ENCODE data around the gene SPTY2D1.
"Not testable (repeated sequence)": the region's sequence is repeated elsewhere in the genome, so short reads cannot be mapped to it uniquely, and the experiment has no call there.

The SPTY2D1 gene, protein sequence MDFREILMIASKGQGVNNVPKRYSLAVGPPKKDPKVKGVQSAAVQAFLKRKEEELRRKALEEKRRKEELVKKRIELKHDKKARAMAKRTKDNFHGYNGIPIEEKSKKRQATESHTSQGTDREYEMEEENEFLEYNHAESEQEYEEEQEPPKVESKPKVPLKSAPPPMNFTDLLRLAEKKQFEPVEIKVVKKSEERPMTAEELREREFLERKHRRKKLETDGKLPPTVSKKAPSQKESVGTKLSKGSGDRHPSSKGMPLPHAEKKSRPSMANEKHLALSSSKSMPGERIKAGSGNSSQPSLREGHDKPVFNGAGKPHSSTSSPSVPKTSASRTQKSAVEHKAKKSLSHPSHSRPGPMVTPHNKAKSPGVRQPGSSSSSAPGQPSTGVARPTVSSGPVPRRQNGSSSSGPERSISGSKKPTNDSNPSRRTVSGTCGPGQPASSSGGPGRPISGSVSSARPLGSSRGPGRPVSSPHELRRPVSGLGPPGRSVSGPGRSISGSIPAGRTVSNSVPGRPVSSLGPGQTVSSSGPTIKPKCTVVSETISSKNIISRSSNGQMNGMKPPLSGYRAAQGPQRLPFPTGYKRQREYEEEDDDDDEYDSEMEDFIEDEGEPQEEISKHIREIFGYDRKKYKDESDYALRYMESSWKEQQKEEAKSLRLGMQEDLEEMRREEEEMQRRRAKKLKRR

DNA sequence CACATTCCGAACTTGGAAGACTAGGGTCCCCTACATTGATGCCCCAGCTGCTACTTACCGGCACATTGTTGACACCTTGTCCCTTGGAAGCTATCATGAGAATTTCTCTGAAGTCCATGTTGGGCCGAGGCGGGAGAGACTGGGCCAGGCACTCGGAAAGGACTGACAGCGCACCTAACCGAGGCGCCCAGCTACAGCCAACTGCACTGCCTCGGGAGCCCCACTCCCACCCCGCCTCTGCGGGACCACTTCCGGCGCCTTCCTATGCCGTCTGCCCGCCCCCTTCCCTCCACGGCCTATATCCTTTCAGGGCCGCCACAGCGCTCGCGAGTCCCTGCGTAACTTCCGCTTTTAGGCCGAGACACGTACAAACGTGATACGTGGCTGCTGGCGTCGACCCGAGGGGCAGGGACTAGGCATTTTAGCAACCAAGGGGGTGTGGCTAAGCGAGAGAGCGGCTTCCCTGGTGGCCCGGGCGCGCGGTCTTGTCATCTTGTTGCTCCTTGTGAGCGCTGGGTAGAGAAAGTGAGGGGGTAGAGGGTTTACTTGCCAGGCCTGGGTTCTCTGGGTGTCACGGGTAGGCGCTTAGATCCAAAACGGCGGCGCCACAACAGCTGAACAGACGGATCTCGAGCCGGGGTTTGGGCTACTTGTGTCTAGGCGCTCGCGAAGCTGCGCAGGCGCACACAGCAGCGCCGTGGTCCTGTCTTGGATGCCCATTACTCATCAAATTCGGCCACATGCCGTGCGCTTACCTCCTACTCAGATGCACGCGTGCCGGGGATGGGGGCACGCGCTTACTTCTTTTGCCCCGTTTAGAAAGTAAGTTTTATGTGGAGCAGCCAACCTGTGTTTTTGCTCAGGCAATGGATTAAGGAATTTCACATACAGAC, at the start of gene SPTY2D1:
SPTY2D1 (minus strand) TSS at position 203 of the 893 bp plus-strand sequence; CDS start at position 118, 85 bp downstream.
- DNase-seq = peak; percentile 99

DNA sequence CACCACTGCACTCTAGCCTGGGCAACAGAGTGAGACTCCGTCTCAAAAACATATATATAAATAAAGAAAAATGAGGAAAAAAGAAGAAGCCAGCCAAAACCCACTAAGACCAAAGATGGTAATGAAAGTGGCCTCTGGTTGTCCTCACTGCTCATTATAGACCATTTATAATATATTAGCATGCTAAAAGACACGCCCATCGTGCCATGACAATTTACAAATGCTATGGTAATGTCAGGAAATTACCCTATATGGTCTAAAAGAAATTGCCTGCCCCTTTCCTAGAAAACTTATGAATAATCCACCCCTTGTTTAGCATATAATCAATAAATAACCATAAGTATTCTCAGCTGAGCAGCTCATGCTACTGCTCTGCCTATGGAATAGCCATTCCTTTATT, 48.3 kb upstream of the SPTY2D1 start:
- no peak for DNase-seq

DNA sequence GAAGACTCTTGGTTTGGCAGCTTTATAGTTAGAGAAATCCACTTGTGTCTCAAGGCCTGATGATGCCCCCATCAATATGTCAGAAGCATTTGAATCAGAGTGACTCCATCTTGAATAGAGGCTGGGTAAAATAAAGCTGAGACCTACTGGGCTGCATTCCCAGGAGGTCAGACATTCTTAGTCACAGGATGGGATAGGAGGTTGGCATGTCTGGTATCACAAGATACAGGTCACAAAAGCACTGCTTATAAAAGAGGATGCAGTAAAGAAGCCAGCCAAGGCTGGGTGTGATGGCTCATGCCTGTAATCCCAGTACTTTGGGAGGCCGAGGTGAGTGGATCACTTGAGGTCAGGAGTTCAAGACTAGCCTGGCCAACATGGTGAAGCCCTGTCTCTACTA, 47.8 kb upstream of the SPTY2D1 start:
- DNase-seq = not testable (repeated sequence)

DNA sequence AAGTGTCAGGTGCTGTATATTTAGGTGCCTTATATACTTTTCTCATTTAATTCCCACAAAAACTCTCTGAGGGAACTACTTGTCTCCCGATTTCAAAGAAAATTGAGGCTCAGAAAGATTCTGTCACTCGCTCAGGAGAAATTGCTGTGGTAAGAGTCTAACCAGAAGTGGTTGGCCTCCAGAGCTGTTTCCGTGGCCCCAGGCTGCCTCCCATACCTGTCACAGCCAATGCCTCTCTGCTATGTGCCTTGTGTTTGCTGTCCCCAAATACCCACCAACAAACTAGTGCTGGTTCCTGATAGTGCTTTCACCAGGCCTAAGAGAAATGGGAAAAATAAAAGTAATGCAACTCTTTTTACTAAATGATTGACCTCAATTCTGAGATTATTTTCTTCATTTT, 43.4 kb upstream of the SPTY2D1 start:
- no peak for DNase-seq

DNA sequence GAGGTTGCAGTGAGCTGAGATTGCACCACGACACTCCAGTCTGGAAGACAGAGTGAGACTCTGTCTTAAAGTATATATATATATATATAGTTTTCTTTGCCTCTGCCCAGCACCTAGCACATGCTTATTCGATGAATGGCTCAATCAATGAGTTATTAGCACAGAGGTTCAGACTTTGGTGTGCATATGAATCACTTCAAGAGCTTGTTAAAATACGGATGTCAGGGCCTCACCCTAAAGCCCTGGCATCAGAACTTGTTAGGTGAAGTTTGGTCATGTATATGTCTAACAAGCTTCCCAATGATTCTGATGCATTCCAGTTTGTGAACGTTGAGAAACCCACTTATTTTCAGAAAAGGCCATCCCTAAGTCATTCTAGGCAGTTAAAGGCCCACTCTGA, 42.7 kb upstream of the SPTY2D1 start:
- DNase-seq = no peak

DNA sequence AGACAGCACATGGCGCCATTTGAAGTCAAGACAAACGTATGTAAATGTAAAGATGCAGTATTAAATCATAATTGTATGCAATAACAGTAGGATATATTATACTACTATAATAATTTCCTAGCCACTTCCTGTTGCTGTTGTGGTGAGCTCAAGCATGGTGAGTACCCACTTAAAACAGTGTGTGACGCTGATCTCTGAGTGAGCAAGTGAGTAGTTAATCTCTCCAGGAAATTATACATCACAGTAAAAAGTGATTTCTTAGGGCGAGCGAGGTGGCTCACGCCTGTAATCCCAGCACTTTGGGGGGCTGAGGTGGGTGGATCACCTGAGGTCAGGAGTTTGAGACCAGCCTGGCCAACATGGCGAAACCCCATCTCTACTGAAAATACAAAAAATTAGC, 38.1 kb upstream of the SPTY2D1 start:
- DNase-seq = not testable (repeated sequence)

DNA sequence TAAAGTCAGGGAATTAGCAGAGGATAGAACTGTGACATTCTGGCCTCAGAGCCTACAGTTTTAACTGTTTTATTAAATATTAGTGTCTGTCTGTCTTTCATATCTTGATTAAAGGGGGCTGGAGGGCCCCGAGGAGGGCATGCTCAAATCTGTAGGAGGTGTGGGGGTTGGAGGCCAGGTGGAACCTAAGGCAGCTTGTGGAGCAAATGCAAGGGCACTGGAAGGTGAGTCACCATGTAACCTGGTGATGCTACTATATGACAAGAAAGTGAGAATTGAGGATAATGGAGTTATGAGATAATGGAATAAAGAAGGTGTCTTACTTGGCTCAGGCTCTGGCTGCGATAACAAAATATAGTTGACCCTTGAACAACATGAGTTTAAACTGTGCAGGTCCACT, 37.1 kb upstream of the SPTY2D1 start:
- DNase-seq = no peak

DNA sequence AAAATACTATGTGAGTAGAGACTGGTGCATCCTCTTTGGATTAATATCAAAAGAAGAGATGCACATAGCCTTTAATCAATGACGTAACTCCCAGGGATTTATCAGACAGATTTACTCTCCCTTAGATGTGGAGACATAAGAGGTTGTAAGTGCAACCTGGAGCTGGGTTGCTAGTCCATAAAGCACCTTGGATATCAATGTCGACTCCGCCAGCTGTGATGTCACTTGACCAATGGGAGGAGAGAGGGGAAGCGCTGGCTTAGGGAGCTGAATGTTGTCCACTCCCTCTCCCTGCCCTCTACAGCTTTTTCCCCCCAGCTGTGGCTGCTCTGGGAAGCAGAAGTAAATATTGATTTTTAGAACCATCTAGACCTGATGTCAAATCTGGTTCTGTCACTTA, 35.6 kb upstream of the SPTY2D1 start:
- no peak for DNase-seq

DNA sequence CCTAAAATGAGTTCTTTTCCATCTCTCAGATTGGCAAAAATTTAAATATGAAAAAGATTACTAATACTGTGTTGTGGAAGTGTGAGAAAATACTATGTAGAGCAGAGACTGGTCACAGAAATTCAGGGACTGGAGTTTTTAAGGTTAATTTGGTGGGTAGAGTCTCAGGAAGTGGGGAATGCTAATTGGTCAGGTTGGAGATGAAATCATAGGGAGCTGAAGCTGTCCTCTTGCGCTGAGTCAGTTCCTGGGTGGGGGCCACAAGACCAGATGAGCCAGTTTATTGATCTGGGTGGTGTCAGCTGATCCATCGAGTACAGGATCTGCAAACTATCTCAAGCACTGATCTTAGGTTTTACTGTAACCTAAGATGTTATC, 35.1 kb upstream of the SPTY2D1 start:
- DNase-seq = peak; percentile 11

DNA sequence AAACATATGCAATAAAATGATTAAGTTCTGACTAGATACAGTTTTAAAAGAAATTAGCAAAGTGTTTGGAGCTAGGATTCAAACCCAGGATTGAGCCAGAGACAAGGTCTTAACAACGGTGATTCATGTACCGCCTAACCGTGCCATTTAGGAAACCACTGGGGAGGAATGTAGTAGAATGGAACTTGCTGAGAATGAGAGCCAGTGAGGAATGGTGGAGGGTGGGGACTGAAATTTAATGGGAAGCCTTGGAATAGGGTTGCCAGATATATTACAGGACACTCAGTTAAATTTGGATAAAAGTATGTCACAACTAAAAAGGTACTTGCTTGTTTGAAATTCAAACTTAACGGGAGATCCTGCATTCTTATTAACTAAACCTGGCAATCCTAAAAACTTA, 34.0 kb upstream of the SPTY2D1 start:
- DNase-seq = no peak

DNA sequence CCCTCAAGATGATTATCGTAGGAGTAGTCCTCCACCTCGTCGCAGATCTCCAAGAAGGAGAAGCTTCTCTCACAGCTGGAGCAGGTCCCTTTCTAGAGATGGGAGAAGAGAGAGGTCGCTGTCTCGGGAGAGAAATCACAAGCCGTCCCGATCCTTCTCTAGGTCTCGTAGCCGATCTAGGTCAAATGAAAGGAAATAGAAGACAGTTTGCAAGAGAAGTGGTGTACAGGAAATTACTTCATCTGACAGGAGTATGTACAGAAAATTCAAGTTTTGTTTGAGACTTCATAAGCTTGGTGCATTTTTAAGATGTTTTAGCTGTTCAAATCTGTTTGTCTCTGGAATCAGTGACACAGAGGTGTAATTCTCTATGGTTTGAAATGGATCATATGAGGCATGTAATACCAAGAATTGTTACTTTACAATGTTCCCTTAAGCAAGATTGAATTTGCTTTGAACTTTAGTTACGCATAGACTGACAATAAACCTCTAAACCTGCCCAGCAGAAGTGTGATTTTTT, 31.3 kb upstream of the SPTY2D1 start:
- not testable (repeated sequence) for DNase-seq

DNA sequence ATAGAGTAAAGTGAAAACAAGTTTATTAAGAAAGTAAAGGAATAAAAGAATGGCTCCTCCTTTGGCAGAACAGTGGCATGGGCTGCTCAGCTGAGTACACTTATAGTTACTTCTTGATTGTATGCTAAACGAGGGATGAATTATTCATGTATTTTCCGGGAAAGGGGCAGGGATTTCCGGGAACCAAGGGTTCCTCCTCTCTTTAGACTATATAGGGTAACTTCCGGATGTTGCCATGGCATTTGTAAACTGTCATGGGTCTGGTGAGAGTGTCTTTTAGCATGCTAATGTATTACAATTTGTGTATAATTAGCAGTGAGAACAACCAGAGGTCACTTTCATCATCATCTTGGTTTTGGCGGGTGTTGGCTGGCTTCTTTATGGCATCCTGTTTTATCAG, 23.5 kb upstream of the SPTY2D1 start:
- DNase-seq = peak in 1 of 2 donors; percentile 23

DNA sequence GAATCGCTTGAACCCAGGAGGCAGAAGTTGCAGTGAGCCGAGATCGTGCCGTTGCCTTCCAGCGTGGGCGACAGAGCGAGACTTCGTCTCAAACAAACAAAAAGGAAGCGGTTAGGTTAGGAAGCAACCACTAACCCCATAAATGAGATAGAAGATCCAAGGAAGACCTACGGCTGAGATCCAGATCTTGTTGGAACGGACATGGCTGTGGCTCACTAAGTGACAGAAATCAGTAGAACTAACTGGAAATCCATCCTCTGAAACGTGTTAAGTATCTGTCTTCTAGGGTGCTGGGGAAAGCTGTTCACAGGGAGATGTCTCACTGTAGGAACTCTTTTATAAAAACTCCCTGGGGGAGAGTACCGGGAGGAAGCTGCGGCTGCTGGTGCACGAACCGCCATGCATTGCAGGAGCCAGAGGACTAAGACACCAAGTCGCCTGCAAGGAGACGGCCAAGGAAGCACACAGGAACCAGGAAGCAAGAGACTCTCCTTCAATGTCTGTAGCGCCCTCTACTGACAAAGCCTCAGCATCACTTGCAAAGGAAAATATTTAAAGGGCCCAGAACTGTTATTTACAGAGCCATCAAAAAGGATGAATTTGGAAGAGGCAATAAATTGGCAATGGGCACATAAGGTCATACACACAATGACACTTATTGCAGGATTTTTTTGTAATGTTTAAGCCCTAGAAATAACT, 16.9 kb upstream of the SPTY2D1 start:
- DNase-seq = peak; percentile 57 to 84

DNA sequence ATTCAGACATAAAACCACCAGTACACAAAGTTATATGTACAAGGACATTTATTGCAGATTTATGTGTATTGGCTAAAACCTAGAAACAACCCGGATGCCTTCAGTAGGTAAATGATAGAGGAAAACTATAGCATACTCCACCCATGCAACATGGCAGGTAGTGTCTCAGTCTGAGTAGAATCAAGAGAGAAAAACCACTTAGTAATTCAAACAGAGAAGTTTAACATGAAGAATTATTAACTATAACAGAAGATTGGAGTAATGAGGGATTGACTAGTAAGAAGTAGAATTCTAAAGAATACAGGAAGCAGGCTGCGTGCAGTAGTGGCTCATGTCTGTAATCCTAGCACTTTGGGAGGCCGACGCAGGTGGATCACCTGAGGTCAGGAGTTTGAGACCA, 16.2 kb upstream of the SPTY2D1 start:
- no peak for DNase-seq

DNA sequence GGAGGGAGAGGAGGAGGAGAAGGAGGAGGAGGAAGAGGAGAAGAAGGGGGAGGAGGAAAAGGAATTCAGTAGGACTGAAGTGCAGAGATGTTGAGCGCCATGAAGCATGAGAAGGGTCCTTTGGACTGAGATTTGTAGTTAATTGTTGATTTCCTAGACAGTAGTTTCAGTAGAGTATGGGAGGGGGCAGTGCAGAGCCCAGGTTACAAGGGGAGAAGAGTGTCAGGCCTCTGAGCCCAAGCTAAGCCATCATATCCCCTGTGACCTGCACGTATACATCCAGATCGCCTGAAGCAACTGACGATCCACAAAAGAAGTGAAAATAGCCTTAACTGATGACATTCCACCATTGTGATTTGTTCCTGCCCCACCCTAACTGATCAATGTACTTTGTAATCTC, 8.9 kb upstream of the SPTY2D1 start:
- DNase-seq = not testable (repeated sequence)

DNA sequence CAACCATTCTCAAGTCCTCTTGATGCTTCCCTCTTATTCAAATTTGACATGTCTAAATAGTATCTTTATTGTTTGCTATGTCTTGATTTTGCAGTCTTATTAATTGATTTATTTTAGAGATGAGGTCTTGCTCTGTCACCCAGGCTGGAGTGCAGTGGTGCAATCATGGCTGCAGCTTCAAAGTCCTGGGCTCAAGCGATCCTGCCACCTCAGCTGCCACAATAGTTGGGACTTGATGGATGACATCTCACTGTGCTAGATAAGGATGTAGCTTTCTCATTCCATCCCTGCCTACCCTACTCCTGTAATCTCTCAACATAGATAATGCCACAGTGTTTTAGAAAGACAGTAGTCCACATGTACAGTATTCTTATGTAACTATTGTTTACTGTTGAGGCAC, 7.5 kb upstream of the SPTY2D1 start:
- DNase-seq = no peak

DNA sequence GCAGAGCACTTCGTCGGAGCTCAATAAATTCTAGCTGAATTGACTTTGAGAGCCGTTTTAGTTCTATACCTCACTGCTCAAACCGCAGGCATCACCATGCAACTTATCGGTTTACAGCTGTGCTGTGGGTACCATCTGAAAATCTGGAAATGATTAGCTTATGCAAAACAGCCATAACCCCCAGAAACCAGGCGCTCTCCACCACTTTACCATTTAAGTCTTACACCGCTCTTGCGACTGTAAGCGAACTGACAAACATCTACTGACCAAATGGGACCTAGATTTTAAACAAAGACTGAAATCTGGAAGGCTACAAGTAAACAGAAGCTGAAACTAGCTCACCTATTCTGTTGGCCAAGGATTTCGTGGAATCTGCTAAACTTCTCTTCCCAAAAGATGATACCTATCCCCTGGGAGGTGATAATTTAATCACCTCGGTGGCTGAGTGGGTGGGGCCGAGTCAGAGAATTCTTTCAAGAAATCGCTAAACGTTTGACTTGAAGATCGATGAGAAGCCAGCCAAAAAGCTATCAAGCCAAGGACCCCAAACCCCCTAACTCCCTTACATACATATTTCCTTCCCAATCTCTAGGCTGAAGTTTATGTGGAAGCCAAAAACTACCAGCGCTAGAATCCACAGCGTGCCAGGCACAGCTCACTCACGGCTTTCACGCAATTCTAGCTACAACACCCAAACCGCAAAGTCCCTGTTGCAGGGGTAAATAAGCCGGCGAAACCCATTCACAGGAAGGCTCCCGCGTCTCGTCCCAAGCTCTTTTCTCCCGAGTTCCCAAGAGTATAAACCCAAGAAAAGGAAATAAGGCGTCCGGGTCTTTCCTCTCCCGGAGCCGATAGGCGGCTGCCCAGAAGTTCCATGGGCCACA, 644 bp downstream of the SPTY2D1 start:
- DNase-seq = no peak

DNA sequence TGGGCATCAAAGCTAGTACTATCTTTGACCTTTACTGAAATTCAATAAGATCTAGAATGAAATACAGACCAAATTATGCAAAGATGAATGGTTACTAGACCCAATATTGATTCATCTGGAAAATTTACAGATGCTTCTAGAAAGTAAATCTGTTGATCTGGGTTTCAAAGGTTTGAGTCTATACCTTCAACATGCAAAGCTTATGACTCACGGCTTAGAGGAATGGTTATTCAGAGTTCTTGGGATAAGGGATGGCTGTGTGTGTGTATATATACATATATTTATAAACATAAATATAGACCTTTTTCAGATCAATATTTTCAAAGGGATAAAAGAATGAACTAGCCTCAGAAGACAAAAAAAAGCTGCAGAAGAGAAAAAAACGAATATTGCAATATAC, 1.3 kb downstream of the SPTY2D1 start:
- DNase-seq = no peak

DNA sequence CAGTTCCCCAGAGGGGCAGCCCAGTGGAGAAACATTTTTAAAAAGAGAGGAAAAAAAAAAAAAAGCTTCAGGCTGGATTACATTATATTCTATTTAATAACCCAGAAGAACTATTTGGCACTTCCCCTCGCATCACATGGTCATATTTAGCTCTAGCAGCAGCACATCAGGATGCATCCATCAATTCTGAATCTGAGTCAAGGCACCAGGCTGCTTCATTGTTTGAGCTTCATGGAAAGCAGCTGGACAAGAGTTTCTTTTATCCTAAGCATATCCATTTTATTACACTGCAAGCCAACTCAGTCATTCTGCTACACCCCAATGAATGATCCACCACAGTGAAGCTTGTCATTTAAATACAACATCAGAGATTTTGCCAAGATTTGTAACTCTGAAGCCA, 10.0 kb downstream of the SPTY2D1 start:
- no peak for DNase-seq

DNA sequence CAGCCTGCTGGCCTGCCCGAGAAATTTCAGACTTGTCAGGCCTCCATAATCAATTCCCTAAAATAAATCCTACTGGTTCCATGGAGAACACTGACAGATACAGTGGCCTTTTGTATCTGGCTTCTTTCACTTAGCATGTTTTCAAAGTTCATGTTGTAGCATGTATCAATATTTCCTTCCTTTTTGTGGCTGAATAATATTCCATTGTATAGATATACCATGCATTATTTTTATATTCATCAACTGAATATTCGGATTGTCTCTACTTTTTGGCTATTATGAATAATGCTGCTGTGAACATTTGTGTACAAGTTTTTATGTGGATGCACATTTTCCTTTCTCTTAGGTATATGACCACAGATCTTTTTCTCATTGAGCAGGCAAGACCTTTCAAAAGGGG, 10.4 kb downstream of the SPTY2D1 start:
- no peak for DNase-seq

DNA sequence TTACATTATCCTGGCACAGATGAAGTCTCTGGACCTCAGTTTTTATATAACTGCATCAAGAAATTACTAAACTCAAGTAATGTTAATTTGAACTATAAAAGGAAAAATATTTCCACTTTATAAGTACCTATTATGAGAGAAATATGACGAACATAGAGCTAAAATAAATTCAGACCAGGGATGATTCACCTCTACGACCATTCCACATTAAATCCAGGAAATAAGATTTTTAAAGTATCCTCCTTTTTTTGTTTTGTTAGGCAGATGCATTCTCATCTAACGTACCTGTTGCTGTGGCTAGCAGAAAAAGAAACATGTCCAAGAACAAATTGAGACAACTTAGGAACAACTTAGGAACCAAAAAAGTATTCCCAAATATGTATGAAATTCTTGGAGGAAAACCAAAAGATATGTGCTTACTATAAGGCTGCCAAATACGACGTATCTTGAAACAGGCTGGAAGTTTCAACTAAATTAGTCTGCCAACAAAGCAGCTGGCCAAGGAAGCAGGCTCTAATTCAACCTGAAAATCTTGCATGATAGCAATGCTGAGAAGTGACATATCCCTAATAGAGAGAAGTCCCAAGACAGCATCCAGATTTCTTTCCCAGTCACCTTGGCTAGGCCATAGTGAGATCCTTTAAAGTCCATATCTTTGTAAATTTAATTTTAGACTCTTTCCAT, 15.7 kb downstream of the SPTY2D1 start:
- DNase-seq = no peak
